ACC112 (cell line): ENCODE data around the gene EMC6.
A peak's percentile ranks its signal among the peaks of the same experiment; 100 is the strongest.

Experiments used
- H2AFZ ChIP-seq: fragments of 200-600 bp; sonication (generic); one replicate; pipeline ENCODE4 v1.6.0; 2017; ENCODE audit warnings: antibody characterized with exemption, low read length; ENCODE audit not compliant: unreplicated experiment
- H3K27ac ChIP-seq: fragments of 200-600 bp; sonication (generic); 2 replicates; pipeline ENCODE4 v1.5.1; 2014; ENCODE audit warnings: low read depth, mild to moderate bottlenecking, antibody characterized with exemption, low read length, moderate library complexity
- H3K27me3 ChIP-seq: fragments of 200-600 bp; sonication (generic); 2 replicates; pipeline ENCODE4 v1.6.1; 2014; ENCODE audit warnings: mild to moderate bottlenecking, antibody characterized with exemption, low read length, moderate library complexity, mixed read lengths; ENCODE audit not compliant: insufficient read depth
- H3K36me3 ChIP-seq: fragments of 200-600 bp; sonication (generic); 2 replicates; pipeline ENCODE4 v1.6.1; 2016; ENCODE audit warnings: mild to moderate bottlenecking, antibody characterized with exemption, low read length, moderate library complexity, mixed read lengths; ENCODE audit not compliant: insufficient read depth
- H3K4me1 ChIP-seq: fragments of 200-600 bp; sonication (generic); one replicate; pipeline ENCODE4 v1.6.1; 2016; ENCODE audit warnings: low read length, mixed read lengths; ENCODE audit not compliant: insufficient read depth, unreplicated experiment, control insufficient read depth
- H3K4me3 ChIP-seq: fragments of 200-600 bp; sonication (generic); 2 replicates; pipeline ENCODE4 v1.5.1; 2014; ENCODE audit warnings: mild to moderate bottlenecking, low read depth, low read length
- H3K79me2 ChIP-seq: fragments of 200-600 bp; sonication (generic); one replicate; pipeline ENCODE4 v1.6.0; 2016; ENCODE audit warnings: low read length; ENCODE audit not compliant: control insufficient read depth, unreplicated experiment, insufficient read depth

Gene EMC6

DNA sequence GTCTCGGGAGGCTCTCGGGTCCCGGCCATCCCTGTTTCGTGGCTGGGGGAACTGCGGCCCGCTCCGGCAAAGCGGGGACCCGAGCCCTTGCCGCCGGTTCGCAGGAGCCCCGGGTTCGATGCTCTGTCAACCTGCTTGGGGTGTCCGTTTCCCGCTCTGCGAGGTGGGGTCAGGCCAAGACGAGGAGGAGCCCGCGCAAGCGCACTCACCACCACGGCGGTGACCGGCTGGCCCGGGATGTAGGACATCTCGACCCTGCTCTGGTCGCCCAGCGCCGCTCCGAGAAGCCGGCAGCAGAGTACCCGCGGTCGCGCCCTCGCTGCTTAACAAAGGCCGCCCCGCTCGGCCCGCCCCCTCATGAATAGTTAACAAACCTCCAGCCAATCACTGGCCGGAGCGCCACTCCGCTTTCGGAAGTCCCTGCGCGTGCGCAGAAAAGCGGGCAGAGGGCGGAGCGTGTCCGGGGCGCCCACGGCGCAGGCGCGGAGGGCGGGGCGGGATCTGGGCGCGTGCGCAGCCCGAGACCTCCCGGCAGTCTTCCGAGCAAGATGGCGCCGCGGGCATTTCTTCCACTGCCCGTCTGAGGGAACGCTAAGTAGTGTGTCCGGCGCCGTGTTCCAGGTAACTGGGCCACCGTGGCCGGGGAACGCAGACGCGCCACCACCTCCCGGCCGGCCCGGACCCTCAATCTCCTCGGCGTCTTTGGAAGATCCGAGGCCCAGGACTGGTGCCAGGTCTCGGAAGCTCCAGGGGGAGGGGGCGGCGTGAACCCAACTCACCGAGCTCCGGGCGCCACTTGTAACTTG lies at the start of gene EMC6, which contains the start of gene TAX1BP3:
EMC6 (plus strand) TSS at position 534 of the 806 bp plus-strand sequence. CDS start 335 bp downstream, outside the sequence.
TAX1BP3 (minus strand) TSS at position 300 of the 806 bp plus-strand sequence; CDS start at position 248, 52 bp downstream.
- H2AFZ ChIP-seq: peak within 1 kb of the TSS; percentile 69

DNA sequence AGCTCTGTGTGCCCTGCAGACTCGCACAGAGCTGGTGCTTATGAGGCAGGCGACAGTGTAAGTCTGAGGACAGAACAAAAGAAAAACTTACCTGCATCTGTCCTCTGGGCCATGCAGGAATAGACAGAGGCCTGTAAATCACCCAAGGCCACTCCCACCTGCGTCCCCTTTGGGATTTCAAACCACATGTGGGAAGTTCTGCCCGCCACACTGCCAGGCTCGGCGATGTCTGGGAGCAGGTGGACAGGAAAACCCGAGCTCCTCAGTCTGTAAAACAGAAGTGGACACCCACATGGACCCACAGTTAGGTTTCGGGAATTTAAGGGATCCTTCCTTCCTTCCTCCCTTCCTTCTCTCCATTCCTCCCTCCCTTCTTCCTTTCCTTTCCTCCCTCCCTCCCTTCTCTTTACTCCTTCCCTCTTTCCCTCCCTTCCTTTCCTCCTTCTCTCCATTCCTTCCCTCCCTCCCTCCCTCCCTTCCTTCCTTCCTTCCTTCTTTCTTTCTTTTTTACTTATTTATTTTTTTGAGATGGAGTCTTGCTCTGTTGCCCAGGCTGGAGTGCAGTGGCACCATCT lies 47.4 kb upstream of the EMC6 start:
- Histone ChIP-seq H2AFZ (no peak overlapping the region), H3K36me3 (peaks cover 20% of the 10 kb centered on the region), H3K4me1 (no peaks in the 10 kb centered on the region), H3K79me2 (no peaks in the 10 kb centered on the region), H3K27me3 (no peaks in the 10 kb centered on the region), H3K4me3 (no peak overlapping the region), H3K27ac (no peak overlapping the region)

More for the DNA sequence above, at the start of gene EMC6, which contains the start of gene TAX1BP3:
- Histone ChIP-seq H3K27me3 (no peaks in the 10 kb centered on the region), H3K27ac (peak within 1 kb of the TSS; percentile 85), H3K79me2 (peaks cover 50% of the 10 kb centered on the region), H3K36me3 (no peaks in the 10 kb centered on the region), H3K4me3 (peak within 1 kb of the TSS; percentile 88), H3K4me1 (peaks cover 21% of the 10 kb centered on the region)

DNA sequence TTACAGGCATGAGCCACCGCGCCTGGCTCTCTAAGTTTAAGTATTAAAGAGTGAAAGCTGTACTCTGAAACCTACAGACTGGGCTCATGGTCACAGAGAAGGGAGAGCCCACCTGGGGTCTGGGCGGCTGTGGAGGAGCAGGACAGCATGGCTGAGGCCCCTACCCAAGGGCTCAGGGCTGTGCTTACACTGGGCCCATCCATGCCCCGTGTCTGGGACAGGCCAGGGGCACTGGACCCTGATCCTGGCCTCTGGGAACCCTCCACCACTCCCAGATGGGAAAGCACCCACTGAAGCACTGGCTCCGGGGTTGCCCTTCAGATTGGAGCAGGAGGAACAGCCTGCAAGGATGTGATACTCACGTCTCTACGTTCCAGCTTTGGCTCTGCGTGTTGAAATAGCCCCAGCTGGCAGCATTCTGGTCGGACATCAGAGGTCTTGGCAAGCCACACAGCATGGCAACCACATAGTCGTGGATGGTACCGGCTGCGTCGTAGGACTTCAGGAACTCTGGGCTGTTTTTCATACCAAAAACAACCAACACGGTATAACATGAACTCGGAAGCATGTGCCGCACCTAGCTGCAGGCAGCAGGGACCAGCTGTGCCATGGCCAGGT lies 45.5 kb upstream of the EMC6 start:
- H3K36me3 ChIP-seq: peaks cover 17% of the 10 kb centered on the region; the same call in 1 of the 2 replicates
- H3K27me3 ChIP-seq: no peaks in the 10 kb centered on the region
- no peaks in the 10 kb centered on the region for H3K79me2 ChIP-seq
- H3K27ac ChIP-seq: no peak overlapping the region
- H3K4me1 ChIP-seq: no peaks in the 10 kb centered on the region
- H2AFZ ChIP-seq: no peak overlapping the region
- H3K4me3 ChIP-seq: no peak overlapping the region

DNA sequence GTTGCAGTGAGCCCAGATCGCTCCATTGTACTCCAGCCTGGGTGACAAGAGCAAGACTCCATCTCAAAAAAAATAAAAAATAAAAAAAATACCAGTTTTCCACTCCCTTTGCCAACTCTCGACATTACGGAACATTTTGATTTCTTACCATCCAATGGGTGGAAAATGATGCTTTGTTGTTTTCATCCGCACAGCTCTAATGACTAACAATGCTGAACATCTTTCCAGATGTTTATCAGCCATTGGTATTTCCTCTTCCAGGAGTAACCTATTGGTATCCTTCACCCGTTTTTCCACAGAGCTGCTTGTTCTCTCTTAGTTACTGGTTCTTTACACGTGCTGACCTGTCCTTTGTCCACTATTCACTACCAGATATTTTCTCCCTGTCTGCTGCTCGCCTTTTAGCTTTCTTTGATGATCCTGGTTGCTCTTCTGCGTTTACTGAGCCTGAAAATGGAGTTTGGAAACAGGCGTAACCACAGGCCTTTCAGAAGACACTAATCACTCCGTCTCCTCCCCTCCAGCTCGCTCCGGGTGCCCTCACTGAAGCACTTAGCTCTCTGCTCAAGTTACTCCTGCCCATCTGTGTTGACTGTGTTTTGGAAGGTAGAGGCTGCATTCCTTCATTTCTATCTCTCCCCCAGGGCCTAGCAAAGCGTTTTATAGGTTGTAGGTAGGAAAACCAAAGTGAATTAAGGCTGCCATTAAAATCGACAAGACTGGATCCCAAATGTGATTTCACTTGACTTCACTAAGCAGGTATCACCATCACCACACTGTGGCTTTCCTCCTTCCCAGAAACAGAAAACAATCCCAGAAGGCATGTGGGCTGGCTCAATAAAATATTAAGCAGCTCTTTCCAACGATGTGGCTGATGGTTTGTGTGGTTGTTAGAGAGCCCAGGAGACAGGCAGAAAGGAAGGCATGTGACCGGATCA lies 41.5 kb upstream of the EMC6 start:
- Histone ChIP-seq H3K79me2 (no peaks in the 10 kb centered on the region), H3K36me3 (peaks cover 11% of the 10 kb centered on the region; the same call in 1 of the 2 replicates), H3K4me3 (no peak overlapping the region), H3K27ac (no peak overlapping the region), H3K4me1 (no peaks in the 10 kb centered on the region), H2AFZ (no peak overlapping the region), H3K27me3 (no peaks in the 10 kb centered on the region)

DNA sequence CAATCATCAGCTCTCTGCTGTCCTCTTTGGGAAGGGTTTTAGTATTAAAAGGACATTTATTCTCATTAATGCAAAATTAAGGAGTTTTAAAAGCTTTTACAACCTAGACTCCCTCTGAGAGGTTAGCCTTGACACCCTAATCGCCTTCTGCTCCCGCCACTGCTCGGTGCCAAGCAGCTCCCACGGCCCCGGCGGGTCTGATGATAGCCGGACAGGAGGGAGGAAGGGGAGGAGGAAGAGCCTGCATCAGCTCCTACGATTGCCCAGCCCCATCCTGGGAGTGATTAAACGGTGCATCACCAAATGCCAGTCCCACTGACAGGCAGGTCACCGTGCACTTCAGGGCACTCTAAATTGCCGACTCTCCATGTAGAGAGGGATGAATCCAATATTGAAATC lies 40.8 kb upstream of the EMC6 start:
- no peak overlapping the region for H3K4me3 ChIP-seq
- H3K36me3 ChIP-seq: peaks cover 11% of the 10 kb centered on the region; the same call in 1 of the 2 replicates
- H3K79me2 ChIP-seq: no peaks in the 10 kb centered on the region
- H3K27me3 ChIP-seq: no peaks in the 10 kb centered on the region
- no peak overlapping the region for H2AFZ ChIP-seq
- H3K27ac ChIP-seq: no peak overlapping the region
- no peaks in the 10 kb centered on the region for H3K4me1 ChIP-seq

DNA sequence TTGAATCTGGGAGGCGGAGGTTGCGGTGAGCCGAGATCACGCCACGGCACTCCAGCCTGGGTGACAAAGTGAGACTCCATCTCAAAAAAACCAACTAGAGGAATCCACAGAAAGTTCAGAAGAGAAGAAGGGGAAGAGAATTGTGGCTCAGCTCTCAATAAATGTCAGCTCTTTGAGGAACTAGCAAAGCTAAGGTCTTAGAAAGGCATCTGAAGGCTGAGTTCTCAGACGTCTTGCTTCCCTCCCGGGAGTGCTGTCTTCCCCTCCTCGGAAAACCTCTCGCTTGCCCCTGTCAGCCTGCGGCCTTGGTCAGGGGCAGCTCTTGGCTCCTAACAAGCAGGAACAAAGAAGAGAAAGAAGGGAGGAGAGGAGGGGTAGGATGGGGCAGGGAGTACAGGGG lies 37.8 kb upstream of the EMC6 start:
- no peaks in the 10 kb centered on the region for H3K27me3 ChIP-seq
- H3K79me2 ChIP-seq: peaks cover 5% of the 10 kb centered on the region
- H3K4me1 ChIP-seq: no peaks in the 10 kb centered on the region
- H2AFZ ChIP-seq: no peak overlapping the region
- no peak overlapping the region for H3K4me3 ChIP-seq
- H3K27ac ChIP-seq: no peak overlapping the region
- 0 out of 2 replicates have a peak, but pooled peaks cover 4% of the 10 kb centered on the region for H3K36me3 ChIP-seq

DNA sequence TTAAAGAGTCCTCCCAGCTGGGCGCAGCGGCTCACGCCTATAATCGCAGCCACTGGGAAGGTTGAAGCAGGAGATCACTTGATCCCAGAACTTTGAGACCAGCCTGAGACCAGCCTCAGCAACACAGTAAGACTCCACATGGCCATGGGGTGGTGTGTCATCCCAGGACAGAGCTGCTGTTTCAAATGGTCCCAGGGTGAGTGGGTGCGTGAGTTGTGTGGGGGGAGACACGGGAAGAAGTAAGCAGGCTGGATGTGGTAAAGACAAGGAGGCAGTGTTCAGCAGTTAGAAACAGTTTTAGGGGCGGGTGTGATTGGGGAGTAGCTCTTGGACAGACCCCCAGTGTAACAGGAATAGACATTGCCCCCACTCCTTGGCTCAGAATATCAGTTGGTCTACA lies 36.3 kb upstream of the EMC6 start:
- Histone ChIP-seq H3K79me2 (peaks cover 10% of the 10 kb centered on the region), H3K27me3 (no peaks in the 10 kb centered on the region), H3K4me1 (no peaks in the 10 kb centered on the region), H3K36me3 (no peaks in the 10 kb centered on the region), H2AFZ (no peak overlapping the region), H3K4me3 (no peak overlapping the region), H3K27ac (no peak overlapping the region)

DNA sequence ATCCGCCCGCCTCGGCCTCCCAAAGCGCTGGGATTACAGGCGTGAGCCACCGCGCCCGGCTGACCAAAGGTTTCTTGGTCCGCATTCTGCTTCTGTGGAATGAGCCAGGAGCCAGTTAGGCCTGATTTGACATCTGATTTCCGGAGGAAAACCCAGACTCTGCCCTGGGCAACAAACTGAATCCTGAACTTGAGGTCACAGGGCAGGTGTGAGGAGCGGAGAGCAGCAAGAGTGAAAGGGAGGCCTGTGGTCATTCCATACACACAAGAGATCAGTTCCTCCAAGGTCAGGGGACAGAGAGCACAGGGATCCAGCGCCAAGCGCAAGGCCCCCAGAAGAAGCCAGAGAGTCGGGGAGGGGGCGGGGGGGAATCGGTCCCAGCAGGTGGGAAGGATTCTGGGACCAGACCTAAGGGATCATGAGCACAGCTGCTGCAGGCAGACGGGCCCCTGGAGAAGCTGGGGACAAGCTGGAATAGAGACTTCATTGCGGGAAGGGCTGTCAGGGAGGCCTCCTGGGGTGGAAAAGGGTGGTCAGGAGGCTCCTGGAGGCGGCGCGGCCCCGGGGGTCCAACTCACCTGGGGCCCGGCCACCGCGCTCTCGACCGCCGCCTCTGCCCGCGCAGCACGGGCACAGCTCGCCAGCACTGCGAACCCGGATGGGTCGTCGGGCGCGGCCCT lies 33.0 kb upstream of the EMC6 start:
- Histone ChIP-seq H3K27ac (no peak overlapping the region), H3K4me1 (peaks cover 8% of the 10 kb centered on the region), H2AFZ (peak overlapping the region; percentile 88), H3K27me3 (no peaks in the 10 kb centered on the region), H3K79me2 (peaks cover 14% of the 10 kb centered on the region), H3K4me3 (peak overlapping the region; percentile 97), H3K36me3 (no peaks in the 10 kb centered on the region)

DNA sequence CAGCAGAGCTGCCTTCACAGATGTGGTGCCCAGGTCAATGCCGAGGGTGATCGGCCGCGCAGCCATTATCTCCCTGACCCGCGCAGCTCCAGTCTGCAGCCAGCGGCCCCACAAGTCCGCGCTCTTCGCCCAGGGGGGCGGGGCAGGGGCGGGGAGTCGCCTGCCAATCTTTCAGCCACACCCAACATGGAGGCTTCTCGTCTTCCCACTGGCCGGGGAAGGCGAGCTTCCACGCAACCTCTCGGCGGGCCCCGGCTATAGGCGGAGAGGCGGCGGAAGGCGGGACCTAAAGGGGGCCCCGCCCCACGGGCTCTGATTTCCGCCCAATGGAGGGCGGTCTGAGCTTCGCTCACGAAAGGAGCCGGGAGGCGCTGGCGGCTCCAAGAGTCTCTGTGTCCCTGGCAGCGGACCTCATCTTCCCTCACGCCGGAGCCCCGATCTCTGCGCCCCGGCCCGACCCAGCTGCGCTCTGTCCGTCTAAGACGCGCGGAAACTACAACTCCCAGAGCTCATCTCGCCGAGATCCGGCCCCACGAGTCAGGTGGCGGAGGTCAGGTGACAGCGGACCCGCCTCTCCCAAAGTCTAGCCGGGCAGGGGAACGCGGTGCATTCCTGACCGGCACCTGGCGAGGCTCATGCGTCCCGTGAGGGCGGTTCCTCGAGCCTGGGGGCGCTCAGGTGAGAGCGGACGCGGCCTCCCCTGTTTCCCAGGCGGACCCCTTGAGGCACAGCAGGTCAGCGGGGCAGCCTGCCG lies 32.3 kb upstream of the EMC6 start, which contains the start of the genes CTNS and SHPK:
CTNS (plus strand) TSS at position 607 of the 754 bp plus-strand sequence. CDS start 3,447 bp downstream, outside the sequence.
SHPK (minus strand) TSS at position 97 of the 754 bp plus-strand sequence; CDS start at position 66, 31 bp downstream.
- Histone ChIP-seq H3K4me3 (peak within 1 kb of the TSS; percentile 97), H3K36me3 (no peaks in the 10 kb centered on the region), H3K4me1 (peaks cover 8% of the 10 kb centered on the region), H2AFZ (peak within 1 kb of the TSS; percentile 88), H3K79me2 (peaks cover 14% of the 10 kb centered on the region), H3K27ac (peak within 1 kb of the TSS; percentile 91), H3K27me3 (no peaks in the 10 kb centered on the region)
